Smooth muscle cell of the umbilical artery (primary cell): ENCODE data around the gene TMEM253. TPM values are rescaled to one million over a fixed set of nuclear protein-coding genes. Genes with fewer than 3 reads are reported as not detected.

Source experiments
- total RNA-seq: library from RNA; depleted of rRNA; stranded (reverse); fragments of >200 nt; gene quantifications from 2 replicates; pipeline ENCODE4 v1.2.3, GENCODE V29; 2014

TMEM253 gene
- total RNA-seq = not detected in 2 replicates

GRCh38 chr14:21100931-21101330 is at the start of gene TMEM253:
Gene TMEM253, plus strand, starts transcription at chr14:21101066. Its CDS starts 278 bp downstream, at chr14:21101344.

GRCh38 chr14:21057803-21058675 is 42.8 kb upstream of the TMEM253 start, which contains the start of gene RNASE8:
Gene RNASE8, plus strand, starts transcription at chr14:21057822. Its CDS starts 71 bp downstream, at chr14:21057893.

GRCh38 chr14:21070083-21070609 is 30.7 kb upstream of the TMEM253 start, which contains the start of gene ARHGEF40:
Gene ARHGEF40, plus strand, starts transcription at chr14:21070304. Its CDS starts 93 bp downstream, at chr14:21070397.

GRCh38 chr14:21098076-21098891 is 2.6 kb upstream of the TMEM253 start, which contains the start of gene ZNF219:
Gene ZNF219, minus strand, starts transcription at chr14:21098655. Its CDS starts 5,064 bp downstream, at chr14:21093591.

Other genes starting within 250 kb of the TMEM253 start
- gene RNASE3, start 209.7 kb upstream of the TMEM253 start, total RNA-seq = not detected in 2 replicates
- gene RNASE2, start 145.6 kb upstream of the TMEM253 start, total RNA-seq = not detected in 2 replicates
- 36.1 and 48.1 TPM in 2 replicates for gene METTL17, start 111.1 kb upstream of the TMEM253 start, total RNA-seq
- 0.30 TPM in 1 of 2 replicates, not detected in the other for gene SLC39A2, start 101.8 kb upstream of the TMEM253 start, total RNA-seq
- 0.37 and 0.89 TPM in 2 replicates for gene NDRG2, start 76.0 kb upstream of the TMEM253 start, total RNA-seq
- not detected in 2 replicates for gene TPPP2, start 70.8 kb upstream of the TMEM253 start, total RNA-seq
- not detected in 2 replicates for gene RNASE13, start 66.3 kb upstream of the TMEM253 start, total RNA-seq
- gene RNASE7, start 58.7 kb upstream of the TMEM253 start, total RNA-seq = not detected in 2 replicates
- not detected in 2 replicates for gene RNASE8, start 43.2 kb upstream of the TMEM253 start, total RNA-seq
- gene ARHGEF40, start 30.8 kb upstream of the TMEM253 start, total RNA-seq = 50.5 and 81.2 TPM in 2 replicates
- gene ZNF219, start 2.4 kb upstream of the TMEM253 start, total RNA-seq = 4.8 and 6.0 TPM in 2 replicates
- not detected in 2 replicates for gene OR5AU1, start 55.0 kb downstream of the TMEM253 start, total RNA-seq
- 597 and 614 TPM in 2 replicates for gene HNRNPC, start 168.4 kb downstream of the TMEM253 start, total RNA-seq
- not detected in 2 replicates for gene RPGRIP1, start 179.0 kb downstream of the TMEM253 start, total RNA-seq